Nephron progenitor cell (in vitro differentiated cells): ENCODE data around the gene ZNF560.

Experiments used
- DNase-seq: peaks from one replicate; pipeline ENCODE4 v3.0.0; 2021
- H3K27ac Mint-ChIP-seq: 2 replicates; pipeline ENCODE4 v1.8.0; 2021; ENCODE audit warnings: mild to moderate bottlenecking, moderate library complexity, mixed read lengths
- H3K27me3 Mint-ChIP-seq: 2 replicates; pipeline ENCODE4 v1.8.0; 2021; ENCODE audit warnings: mild to moderate bottlenecking, low read depth, mixed read lengths; ENCODE audit not compliant: poor library complexity
- H3K36me3 Mint-ChIP-seq: 2 replicates; pipeline ENCODE4 v1.8.0; 2021; ENCODE audit warnings: low read depth, mixed read lengths
- H3K4me1 Mint-ChIP-seq: 2 replicates; pipeline ENCODE4 v1.8.0; 2021; ENCODE audit warnings: mixed read lengths
- H3K4me3 Mint-ChIP-seq: 2 replicates; pipeline ENCODE4 v1.8.0; 2021; ENCODE audit warnings: mild to moderate bottlenecking, moderate library complexity, mixed read lengths
- H3K9me3 Mint-ChIP-seq: 2 replicates; pipeline ENCODE4 v1.8.0; 2021; ENCODE audit warnings: mild to moderate bottlenecking, moderate library complexity, mixed read lengths
- CTCF ChIP-seq: fragments of 200-600 bp; sonication (generic); IDR thresholded peaks from 2 replicates; pipeline ENCODE4 v1.5.0; 2021; ENCODE audit warnings: antibody characterized with exemption

The ZNF560 gene

GRCh38 chr19:9453953-9454352 is 44.5 kb downstream of the ZNF560 start:
- Mint-ChIP-seq H3K27me3 (no peaks in the 10 kb centered on the region), H3K27ac (no peak overlapping the region), H3K4me3 (no peak overlapping the region), H3K4me1 (no peaks in the 10 kb centered on the region), H3K36me3 (peaks cover 18% of the 10 kb centered on the region), H3K9me3 (peaks cover 97% of the 10 kb centered on the region)
- DNase-seq: no peak
- no peak for TF ChIP-seq CTCF

DNA sequence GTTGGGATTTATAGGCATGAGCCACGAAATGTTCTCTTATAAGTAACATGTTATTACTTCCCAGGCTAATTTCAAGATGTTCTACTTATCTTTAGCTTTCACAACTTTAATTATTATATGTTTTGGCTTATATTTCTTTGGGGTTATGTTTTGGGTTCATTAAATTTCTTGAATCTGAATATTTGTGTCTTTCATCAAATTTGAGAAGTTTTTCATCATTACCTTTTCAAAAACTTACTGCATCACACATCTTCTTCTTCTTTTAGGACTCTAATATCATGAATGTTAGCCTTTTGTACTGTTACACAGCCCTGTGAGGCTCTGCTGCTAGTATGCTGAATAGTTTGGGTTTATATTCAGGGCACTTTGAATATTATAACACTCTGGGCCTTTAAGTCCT is 53.4 kb downstream of the ZNF560 start:
- H3K36me3 Mint-ChIP-seq: peaks cover 80% of the 10 kb centered on the region
- H3K9me3 Mint-ChIP-seq: peaks cover 93% of the 10 kb centered on the region
- no peaks in the 10 kb centered on the region for H3K4me1 Mint-ChIP-seq
- no peak for DNase-seq
- TF ChIP-seq CTCF: no peak
- H3K4me3 Mint-ChIP-seq: no peak overlapping the region
- H3K27me3 Mint-ChIP-seq: no peaks in the 10 kb centered on the region
- no peak overlapping the region for H3K27ac Mint-ChIP-seq

DNA sequence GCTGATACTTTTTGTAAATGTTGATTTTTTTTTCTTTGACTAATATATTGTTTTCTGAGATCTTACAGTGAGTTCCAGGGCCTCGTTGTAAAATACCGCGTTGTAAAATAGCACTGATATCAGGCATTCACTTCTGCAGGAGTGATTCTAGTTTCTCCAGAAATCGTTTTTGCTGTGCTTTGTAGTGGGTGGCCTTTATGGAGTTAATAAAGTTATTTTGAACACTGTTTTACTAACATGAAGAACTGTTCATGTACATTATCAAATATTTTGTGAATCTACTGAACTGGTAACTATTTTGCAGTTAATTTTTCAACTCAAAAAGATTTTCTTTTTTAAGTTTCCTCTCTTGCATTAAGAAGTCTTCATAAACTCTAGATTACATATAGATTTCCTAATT is 62.1 kb downstream of the ZNF560 start:
- H3K9me3 Mint-ChIP-seq: peaks cover 72% of the 10 kb centered on the region
- peaks cover 5% of the 10 kb centered on the region for H3K27me3 Mint-ChIP-seq
- no peak for DNase-seq
- no peak overlapping the region for H3K27ac Mint-ChIP-seq
- peak overlapping the region; percentile 95 for H3K4me3 Mint-ChIP-seq
- TF ChIP-seq CTCF: no peak
- peaks cover 79% of the 10 kb centered on the region for H3K36me3 Mint-ChIP-seq
- peaks cover 26% of the 10 kb centered on the region for H3K4me1 Mint-ChIP-seq

DNA sequence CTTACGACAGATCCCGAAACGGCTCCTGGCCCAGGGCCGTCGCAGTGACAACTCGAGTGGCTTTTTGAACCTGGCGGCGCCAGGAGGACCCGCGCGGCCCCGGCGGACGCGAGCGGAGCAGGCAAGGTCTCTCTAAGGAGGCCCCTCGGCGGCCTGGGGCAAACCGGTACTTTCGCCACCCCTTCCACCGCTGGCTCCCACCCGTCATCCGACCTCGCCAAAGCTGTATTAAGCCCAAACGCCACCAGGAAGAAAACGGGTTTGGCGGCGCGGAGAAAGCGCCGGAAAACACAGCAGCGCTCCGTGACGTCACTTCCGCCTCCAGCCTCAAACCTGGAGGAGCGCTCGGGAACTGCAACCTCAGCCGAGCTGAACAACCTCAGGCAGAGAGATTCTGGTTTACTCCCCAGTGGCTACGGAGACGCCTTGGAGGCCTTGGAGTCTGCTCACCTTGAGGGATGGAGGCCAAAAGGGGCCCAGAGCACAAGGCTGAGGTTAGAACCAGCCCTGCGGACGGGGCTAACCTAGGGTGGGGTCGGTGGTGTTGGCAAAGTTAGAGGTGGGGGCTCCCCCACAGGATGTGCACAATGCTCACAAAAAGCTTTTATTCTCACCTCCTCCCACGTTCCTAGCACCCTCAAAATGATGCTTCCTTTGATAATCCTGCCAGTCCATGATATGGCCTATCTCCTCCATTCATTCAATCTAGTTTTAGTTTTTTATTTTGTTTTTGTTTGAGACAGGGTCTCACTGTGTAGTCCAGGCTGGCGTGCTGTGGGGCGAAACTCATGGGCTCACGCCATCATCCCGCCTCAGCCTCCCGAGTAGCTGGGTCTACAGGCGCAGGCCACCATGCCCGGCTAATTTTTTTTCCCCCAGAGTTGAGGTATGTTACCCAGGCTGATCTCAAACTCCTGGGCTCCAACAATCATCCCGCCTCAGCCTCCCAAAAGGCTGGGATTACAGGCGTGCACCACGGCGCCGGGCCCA is 62.8 kb downstream of the ZNF560 start, which contains the start of gene ZNF266:
TSS of gene ZNF266 (minus strand) at position 295 of the 990 bp plus-strand sequence. CDS start 15,484 bp downstream, outside the sequence.
- Mint-ChIP-seq H3K27ac (peak within 1 kb of the TSS; percentile 83), H3K27me3 (peaks cover 5% of the 10 kb centered on the region), H3K4me1 (peaks cover 26% of the 10 kb centered on the region)

GRCh38 chr19:9431475-9431874 is 66.9 kb downstream of the ZNF560 start:
- Mint-ChIP-seq H3K27me3 (peaks cover 5% of the 10 kb centered on the region), H3K4me3 (no peak overlapping the region), H3K9me3 (peaks cover 40% of the 10 kb centered on the region), H3K36me3 (peaks cover 89% of the 10 kb centered on the region), H3K27ac (no peak overlapping the region), H3K4me1 (peaks cover 26% of the 10 kb centered on the region)
- TF ChIP-seq CTCF: peak; percentile 39
- peak; percentile 36 for DNase-seq

More for the DNA sequence above, 62.8 kb downstream of the ZNF560 start, which contains the start of gene ZNF266:
- Mint-ChIP-seq H3K36me3 (peaks cover 84% of the 10 kb centered on the region), H3K4me3 (peak within 1 kb of the TSS; percentile 95), H3K9me3 (peaks cover 70% of the 10 kb centered on the region)
- TF ChIP-seq CTCF: peak; percentile 36
- DNase-seq: peak; percentile 89
